GM12872 (cell line): ENCODE results near the gene TK2.

Experiments
- CTCF ChIP-seq: IDR thresholded peaks from 3 replicates; pipeline ENCODE4 v1.5.1; 2011; ENCODE audit warnings: low read depth, mild to moderate bottlenecking, low read length, moderate library complexity; ENCODE audit not compliant: insufficient read depth

TK2 gene

GRCh38 chr16:66477028-66477515 is 72.8 kb downstream of the TK2 start:
- TF ChIP-seq CTCF, result no peak

GRCh38 chr16:66476328-66477027 is 73.4 kb downstream of the TK2 start:
- TF ChIP-seq CTCF, result no peak

- TF ChIP-seq CTCF, result no peak
Measured at GRCh38 chr16:66475232-66475631, 74.7 kb downstream of the TK2 start.

GRCh38 chr16:66474750-66475199 is 75.1 kb downstream of the TK2 start:
- no peak for TF ChIP-seq CTCF

- no peak for TF ChIP-seq CTCF
Measured at GRCh38 chr16:66473654-66474519, 76.0 kb downstream of the TK2 start.

- no peak for TF ChIP-seq CTCF
Measured at GRCh38 chr16:66473051-66473571, 76.8 kb downstream of the TK2 start.

- no peak for TF ChIP-seq CTCF
Measured at GRCh38 chr16:66471716-66472393, 78.1 kb downstream of the TK2 start.
